Measurements from ENCODE around the gene SULF2.

The SULF2 gene

DNA sequence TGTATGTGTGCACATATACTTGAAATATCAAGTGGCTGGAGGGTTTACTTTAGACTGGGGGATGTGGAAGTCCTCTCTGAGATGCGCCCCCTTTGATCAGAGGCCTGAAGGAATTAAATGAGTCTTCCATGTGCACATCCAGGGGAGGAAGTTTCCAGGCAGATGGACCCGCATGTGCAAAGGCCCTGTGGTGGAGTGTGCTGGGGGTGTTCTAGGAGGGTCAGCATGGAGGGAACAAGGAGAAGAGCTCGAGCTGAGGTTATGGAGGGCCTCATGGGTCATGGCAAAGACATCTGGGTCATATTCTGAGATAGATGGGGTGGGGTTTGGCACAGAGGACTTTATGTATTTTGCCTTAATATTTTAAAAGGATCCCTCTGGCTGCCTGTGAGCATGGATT lies 17.7 kb upstream of the SULF2 start:
- TF ChIP-seq, protein P1, sequence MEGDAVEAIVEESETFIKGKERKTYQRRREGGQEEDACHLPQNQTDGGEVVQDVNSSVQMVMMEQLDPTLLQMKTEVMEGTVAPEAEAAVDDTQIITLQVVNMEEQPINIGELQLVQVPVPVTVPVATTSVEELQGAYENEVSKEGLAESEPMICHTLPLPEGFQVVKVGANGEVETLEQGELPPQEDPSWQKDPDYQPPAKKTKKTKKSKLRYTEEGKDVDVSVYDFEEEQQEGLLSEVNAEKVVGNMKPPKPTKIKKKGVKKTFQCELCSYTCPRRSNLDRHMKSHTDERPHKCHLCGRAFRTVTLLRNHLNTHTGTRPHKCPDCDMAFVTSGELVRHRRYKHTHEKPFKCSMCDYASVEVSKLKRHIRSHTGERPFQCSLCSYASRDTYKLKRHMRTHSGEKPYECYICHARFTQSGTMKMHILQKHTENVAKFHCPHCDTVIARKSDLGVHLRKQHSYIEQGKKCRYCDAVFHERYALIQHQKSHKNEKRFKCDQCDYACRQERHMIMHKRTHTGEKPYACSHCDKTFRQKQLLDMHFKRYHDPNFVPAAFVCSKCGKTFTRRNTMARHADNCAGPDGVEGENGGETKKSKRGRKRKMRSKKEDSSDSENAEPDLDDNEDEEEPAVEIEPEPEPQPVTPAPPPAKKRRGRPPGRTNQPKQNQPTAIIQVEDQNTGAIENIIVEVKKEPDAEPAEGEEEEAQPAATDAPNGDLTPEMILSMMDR (IDR thresholded peaks at IDR 0.05; ENCODE audit: low read depth, low read length, missing control alignments): no peak

GRCh38 chr20:47802226-47802920 lies 17.1 kb upstream of the SULF2 start:
- no peak for DNase-seq (ENCODE audit: extremely low read depth, low read depth)
- H3K4me3 ChIP-seq (replicated peaks; ENCODE audit: low read depth, low read length): no peak overlapping the region
- TF ChIP-seq, protein P1 (IDR thresholded peaks at IDR 0.05; ENCODE audit: low read depth, low read length, missing control alignments): no peak

More for the DNA sequence above, 17.7 kb upstream of the SULF2 start:
- H3K4me3 ChIP-seq (replicated peaks; ENCODE audit: low read depth, low read length): no peak overlapping the region
- no peak for DNase-seq (ENCODE audit: extremely low read depth, low read depth)

GRCh38 chr20:47801759-47802158 lies 16.5 kb upstream of the SULF2 start:
- no peak overlapping the region for H3K4me3 ChIP-seq (replicated peaks; ENCODE audit: low read depth, low read length)
- TF ChIP-seq, protein P1 (IDR thresholded peaks at IDR 0.05; ENCODE audit: low read depth, low read length, missing control alignments): no peak
- DNase-seq (ENCODE audit: extremely low read depth, low read depth): no peak

DNA sequence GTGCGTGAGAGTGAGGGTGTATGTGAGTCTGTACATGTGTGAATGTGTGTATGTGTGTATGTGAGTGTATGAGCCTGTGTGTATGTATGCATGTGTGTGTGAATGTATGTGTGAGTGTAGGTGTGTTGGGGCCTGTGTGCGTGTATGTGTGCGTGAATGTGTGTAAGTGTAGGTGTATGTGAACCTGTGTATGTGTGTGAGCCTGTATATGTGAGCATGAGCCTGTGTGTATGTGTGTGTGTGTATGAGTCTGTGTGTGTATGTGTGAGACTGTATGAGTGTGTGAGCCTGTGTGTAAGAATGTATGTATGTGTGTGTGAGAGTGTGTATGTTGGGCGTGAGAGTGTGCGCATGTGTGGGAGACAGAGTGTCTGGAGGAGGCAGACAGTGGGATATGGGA lies 15.8 kb upstream of the SULF2 start:
- TF ChIP-seq, protein P1 (IDR thresholded peaks at IDR 0.05; ENCODE audit: low read depth, low read length, missing control alignments): no peak
- no peak for DNase-seq (ENCODE audit: extremely low read depth, low read depth)
- no peak overlapping the region for H3K4me3 ChIP-seq (replicated peaks; ENCODE audit: low read depth, low read length)

- TF ChIP-seq, protein P1 (IDR thresholded peaks at IDR 0.05; ENCODE audit: low read depth, low read length, missing control alignments): no peak
- no peak overlapping the region for H3K4me3 ChIP-seq (replicated peaks; ENCODE audit: low read depth, low read length)
- DNase-seq (ENCODE audit: extremely low read depth, low read depth): no peak
Observed at GRCh38 chr20:47800623-47801022, 15.3 kb upstream of the SULF2 start.

- no peak for DNase-seq (ENCODE audit: extremely low read depth, low read depth)
- H3K4me3 ChIP-seq (replicated peaks; ENCODE audit: low read depth, low read length): no peak overlapping the region
- TF ChIP-seq, protein P1 (IDR thresholded peaks at IDR 0.05; ENCODE audit: low read depth, low read length, missing control alignments): no peak
Observed at GRCh38 chr20:47799116-47799715, 13.9 kb upstream of the SULF2 start.
